ENCODE data around the gene GIT1.

GIT1 gene

GRCh38 chr17:29557739-29558116 lies 31.7 kb downstream of the GIT1 start:
- no peak overlapping the region for H3K27ac ChIP-seq (ENCODE audit: low read depth, low read length)
- H3K4me3 ChIP-seq (ENCODE audit: low read length) = no peak overlapping the region
- no peaks in the 10 kb centered on the region for H3K4me1 ChIP-seq (ENCODE audit: insufficient read depth, low read length)
- no peak overlapping the region for H3K9ac ChIP-seq (ENCODE audit: low read depth, low read length)
- peaks cover 4% of the 10 kb centered on the region; the same call in 1 of the 2 replicates for H3K27me3 ChIP-seq (ENCODE audit: insufficient read depth, low read length)
- H3K36me3 ChIP-seq (ENCODE audit: insufficient read depth, low read length) = no peaks in the 10 kb centered on the region
- no peaks in the 10 kb centered on the region for H3K9me3 ChIP-seq (ENCODE audit: insufficient read depth, low read depth, low read length)

DNA sequence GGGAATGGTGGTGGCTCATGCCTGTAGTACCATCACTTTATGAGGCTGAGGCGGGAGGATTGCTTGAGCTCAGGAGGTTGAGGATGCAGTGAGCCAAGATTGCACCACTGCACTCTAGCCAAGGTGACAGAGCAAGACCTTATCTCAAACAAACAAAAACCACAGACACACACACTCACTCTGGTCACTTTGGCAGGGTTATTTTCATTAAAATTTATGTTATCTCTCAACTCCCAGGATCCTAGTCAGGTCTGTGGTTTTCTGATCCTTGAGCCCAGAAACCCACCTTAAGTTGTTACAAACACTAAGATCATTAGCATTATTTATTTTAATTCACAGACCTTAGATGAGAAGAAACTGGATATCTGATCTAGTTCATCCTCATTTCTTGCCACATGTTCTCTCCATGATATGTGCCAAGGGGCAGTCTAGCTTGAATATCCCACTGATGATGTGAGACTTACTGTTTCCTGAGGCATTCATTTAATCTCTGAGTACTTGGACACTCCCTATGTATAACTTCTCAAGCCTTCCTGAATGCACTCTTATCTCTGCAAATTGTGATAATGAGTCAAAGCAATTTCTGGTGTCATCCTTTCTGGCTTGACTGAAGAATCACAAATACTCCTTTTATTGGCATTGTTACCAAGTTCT lies 32.2 kb downstream of the GIT1 start:
- Histone ChIP-seq H3K36me3 (ENCODE audit: insufficient read depth, low read length) (no peaks in the 10 kb centered on the region), H3K27ac (ENCODE audit: low read depth, low read length) (no peak overlapping the region), H3K9me3 (ENCODE audit: insufficient read depth, low read depth, low read length) (no peaks in the 10 kb centered on the region), H3K9ac (ENCODE audit: low read depth, low read length) (no peak overlapping the region), H3K4me1 (ENCODE audit: insufficient read depth, low read length) (no peaks in the 10 kb centered on the region), H3K4me3 (ENCODE audit: low read length) (no peak overlapping the region), H3K27me3 (ENCODE audit: insufficient read depth, low read length) (peaks cover 3% of the 10 kb centered on the region; the same call in 1 of the 2 replicates)
- WGBS = 100% methylated on average over 1 of the region's 1 CpG

GRCh38 chr17:29555840-29556239 lies 33.6 kb downstream of the GIT1 start:
- 89% methylated on average over 3 of the region's 3 CpGs for WGBS
- Histone ChIP-seq H3K36me3 (ENCODE audit: insufficient read depth, low read length) (no peaks in the 10 kb centered on the region), H3K9me3 (ENCODE audit: insufficient read depth, low read depth, low read length) (no peaks in the 10 kb centered on the region), H3K4me3 (ENCODE audit: low read length) (no peak overlapping the region), H3K9ac (ENCODE audit: low read depth, low read length) (no peak overlapping the region), H3K4me1 (ENCODE audit: insufficient read depth, low read length) (no peaks in the 10 kb centered on the region), H3K27me3 (ENCODE audit: insufficient read depth, low read length) (no peaks in the 10 kb centered on the region), H3K27ac (ENCODE audit: low read depth, low read length) (no peak overlapping the region)

- Histone ChIP-seq H3K9ac (ENCODE audit: low read depth, low read length) (no peak overlapping the region), H3K9me3 (ENCODE audit: insufficient read depth, low read depth, low read length) (no peaks in the 10 kb centered on the region), H3K36me3 (ENCODE audit: insufficient read depth, low read length) (peaks cover 16% of the 10 kb centered on the region), H3K27ac (ENCODE audit: low read depth, low read length) (no peak overlapping the region), H3K4me3 (ENCODE audit: low read length) (no peak overlapping the region), H3K27me3 (ENCODE audit: insufficient read depth, low read length) (no peaks in the 10 kb centered on the region), H3K4me1 (ENCODE audit: insufficient read depth, low read length) (no peaks in the 10 kb centered on the region)
- WGBS = 91% methylated on average over 5 of the region's 5 CpGs
These were observed 40.1 kb downstream of the GIT1 start for GRCh38 chr17:29549177-29549923.

- 94% methylated on average over 1 of the region's 1 CpG for WGBS
- Histone ChIP-seq H3K36me3 (ENCODE audit: insufficient read depth, low read length) (peaks cover 40% of the 10 kb centered on the region), H3K27ac (ENCODE audit: low read depth, low read length) (no peak overlapping the region)
These were observed 42.6 kb downstream of the GIT1 start for GRCh38 chr17:29546830-29547229.

DNA sequence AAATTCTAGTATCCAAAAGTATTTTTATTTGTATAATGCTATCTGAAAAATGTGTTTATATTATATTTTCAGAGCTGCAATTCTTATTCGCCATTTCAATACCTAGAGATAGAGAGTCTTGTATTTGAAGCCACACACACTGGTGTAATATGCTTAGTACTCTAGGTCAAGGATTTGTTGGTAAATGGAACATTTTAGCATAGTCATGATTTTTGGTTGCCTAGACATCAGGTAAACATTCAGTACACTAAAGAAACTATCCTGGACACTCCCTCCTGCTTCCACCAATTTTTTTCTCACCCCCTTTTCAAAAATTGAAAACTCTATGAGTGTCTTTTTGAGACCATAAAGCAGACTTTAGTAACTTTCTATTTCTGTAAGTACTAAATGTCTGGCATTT lies 43.4 kb downstream of the GIT1 start:
- H3K4me1 ChIP-seq (ENCODE audit: insufficient read depth, low read length) = no peaks in the 10 kb centered on the region
- H3K9me3 ChIP-seq (ENCODE audit: insufficient read depth, low read depth, low read length) = no peaks in the 10 kb centered on the region
- peaks cover 45% of the 10 kb centered on the region for H3K36me3 ChIP-seq (ENCODE audit: insufficient read depth, low read length)
- H3K4me3 ChIP-seq (ENCODE audit: low read length) = no peak overlapping the region
- H3K27ac ChIP-seq (ENCODE audit: low read depth, low read length) = no peak overlapping the region
- no peak overlapping the region for H3K9ac ChIP-seq (ENCODE audit: low read depth, low read length)
- 100% methylated on average over 1 of the region's 1 CpG for WGBS
- no peaks in the 10 kb centered on the region for H3K27me3 ChIP-seq (ENCODE audit: insufficient read depth, low read length)

More at GRCh38 chr17:29546830-29547229, 42.6 kb downstream of the GIT1 start:
- H3K27me3 ChIP-seq (ENCODE audit: insufficient read depth, low read length) = no peaks in the 10 kb centered on the region
- H3K9ac ChIP-seq (ENCODE audit: low read depth, low read length) = no peak overlapping the region
- no peaks in the 10 kb centered on the region for H3K4me1 ChIP-seq (ENCODE audit: insufficient read depth, low read length)
- H3K4me3 ChIP-seq (ENCODE audit: low read length) = no peak overlapping the region
- no peaks in the 10 kb centered on the region for H3K9me3 ChIP-seq (ENCODE audit: insufficient read depth, low read depth, low read length)

- WGBS = 96% methylated on average over 4 of the region's 4 CpGs
- Histone ChIP-seq H3K4me3 (ENCODE audit: low read length) (no peak overlapping the region), H3K27me3 (ENCODE audit: insufficient read depth, low read length) (no peaks in the 10 kb centered on the region), H3K4me1 (ENCODE audit: insufficient read depth, low read length) (no peaks in the 10 kb centered on the region), H3K36me3 (ENCODE audit: insufficient read depth, low read length) (peaks cover 54% of the 10 kb centered on the region), H3K9ac (ENCODE audit: low read depth, low read length) (no peak overlapping the region), H3K27ac (ENCODE audit: low read depth, low read length) (no peak overlapping the region), H3K9me3 (ENCODE audit: insufficient read depth, low read depth, low read length) (no peaks in the 10 kb centered on the region)
These were observed 45.4 kb downstream of the GIT1 start for GRCh38 chr17:29544066-29544465.

- Histone ChIP-seq H3K36me3 (ENCODE audit: insufficient read depth, low read length) (peaks cover 73% of the 10 kb centered on the region), H3K9ac (ENCODE audit: low read depth, low read length) (no peak overlapping the region), H3K4me1 (ENCODE audit: insufficient read depth, low read length) (no peaks in the 10 kb centered on the region), H3K4me3 (ENCODE audit: low read length) (no peak overlapping the region), H3K27me3 (ENCODE audit: insufficient read depth, low read length) (no peaks in the 10 kb centered on the region), H3K9me3 (ENCODE audit: insufficient read depth, low read depth, low read length) (peaks cover 3% of the 10 kb centered on the region; the same call in 1 of the 2 replicates), H3K27ac (ENCODE audit: low read depth, low read length) (no peak overlapping the region)
- 99% methylated on average over 6 of the region's 8 CpGs for WGBS
These were observed 55.5 kb downstream of the GIT1 start for GRCh38 chr17:29533976-29534375.

- 98% methylated on average over 3 of the region's 3 CpGs for WGBS
- H3K4me3 ChIP-seq (ENCODE audit: low read length) = no peak overlapping the region
- no peaks in the 10 kb centered on the region for H3K4me1 ChIP-seq (ENCODE audit: insufficient read depth, low read length)
- no peak overlapping the region for H3K9ac ChIP-seq (ENCODE audit: low read depth, low read length)
- no peak overlapping the region for H3K27ac ChIP-seq (ENCODE audit: low read depth, low read length)
- H3K36me3 ChIP-seq (ENCODE audit: insufficient read depth, low read length) = peaks cover 75% of the 10 kb centered on the region
- H3K9me3 ChIP-seq (ENCODE audit: insufficient read depth, low read depth, low read length) = peaks cover 3% of the 10 kb centered on the region; the same call in 1 of the 2 replicates
- H3K27me3 ChIP-seq (ENCODE audit: insufficient read depth, low read length) = no peaks in the 10 kb centered on the region
These were observed 63.1 kb downstream of the GIT1 start for GRCh38 chr17:29526322-29526721.

- WGBS = 98% methylated on average over 2 of the region's 3 CpGs
- peaks cover 76% of the 10 kb centered on the region for H3K36me3 ChIP-seq (ENCODE audit: insufficient read depth, low read length)
- no peak overlapping the region for H3K4me3 ChIP-seq (ENCODE audit: low read length)
These were observed 64.8 kb downstream of the GIT1 start for GRCh38 chr17:29524692-29525091.

More at GRCh38 chr17:29524692-29525091, 64.8 kb downstream of the GIT1 start:
- Histone ChIP-seq H3K27me3 (ENCODE audit: insufficient read depth, low read length) (no peaks in the 10 kb centered on the region), H3K9ac (ENCODE audit: low read depth, low read length) (no peak overlapping the region), H3K9me3 (ENCODE audit: insufficient read depth, low read depth, low read length) (no peaks in the 10 kb centered on the region), H3K4me1 (ENCODE audit: insufficient read depth, low read length) (no peaks in the 10 kb centered on the region), H3K27ac (ENCODE audit: low read depth, low read length) (no peak overlapping the region)
